ENCODE data around the gene BDP1. TPM values are rescaled to one million over a fixed set of nuclear protein-coding genes. Genes with fewer than 3 reads are reported as not detected.
"Not testable (repeated sequence)": the region's sequence is repeated elsewhere in the genome, so short reads cannot be mapped to it uniquely, and the experiment has no call there.

BDP1 gene
- total RNA-seq, 2 experiments from 2014 or later: 23.7 to 26.6 TPM

DNA sequence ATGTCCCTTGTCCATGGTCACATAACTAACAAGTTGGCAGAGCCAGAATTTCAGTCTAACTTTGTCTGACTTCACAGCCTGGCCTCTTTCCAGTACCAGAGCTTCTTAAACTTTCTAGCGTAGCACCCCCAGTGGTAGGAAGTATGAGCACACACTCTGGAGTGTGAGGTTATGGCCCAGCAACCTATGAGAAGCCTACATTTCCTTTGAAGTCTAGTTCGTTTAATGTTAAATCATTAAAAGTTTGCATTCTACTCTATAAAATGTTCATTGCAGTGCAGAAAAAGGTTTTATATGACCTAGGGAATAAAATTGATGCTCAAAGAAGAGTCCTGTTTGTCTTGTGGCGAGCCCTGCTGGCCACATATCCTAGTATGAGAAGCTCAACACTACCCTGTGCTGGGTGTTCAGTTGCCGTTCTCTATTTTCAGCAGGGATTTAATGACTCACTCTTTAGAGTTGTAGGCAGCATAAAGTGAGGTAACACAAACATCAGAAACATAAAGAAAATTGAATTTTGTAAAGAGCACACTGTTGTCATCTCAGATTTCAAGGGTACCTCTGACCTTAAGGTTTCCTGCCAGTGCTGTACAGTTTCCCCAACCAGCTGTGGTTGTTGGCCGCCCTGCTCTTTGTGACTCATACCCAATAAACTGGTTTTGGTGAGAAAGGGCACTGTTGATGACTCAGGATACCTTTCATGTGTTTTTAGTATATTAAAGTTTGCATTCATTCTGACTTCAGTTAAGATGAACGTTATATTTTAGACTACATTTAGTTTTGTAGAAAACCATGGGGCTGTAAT, 146.0 kb downstream of the BDP1 start:
- H3K4me3 Mint-ChIP-seq: peak overlapping the region; percentile 1
- H3K36me3 Mint-ChIP-seq: peaks cover 43% of the 10 kb centered on the region
- intact Hi-C loops (cut with micrococcal nuclease): loop anchor here (1.0 to 10.0 kb wide), 8 partner anchors 14 to 703 kb away; partner anchors contain the start of genes BDP1 and MCCC2
- H3K27me3 Mint-ChIP-seq: no peaks in the 10 kb centered on the region
- no peaks in the 10 kb centered on the region for H3K9me3 Mint-ChIP-seq
- H3K27ac Mint-ChIP-seq: peak overlapping the region; percentile 96
- peak; percentile 90 for DNase-seq
- POLR2A ChIA-PET: interaction anchor here (1.2 to 2.3 kb wide), 4 partner anchors 9 to 32 kb away, joined by 4 to 16 read pairs (median 7); partner anchors contain the start of gene MCCC2
- CTCF ChIA-PET: interaction anchor here (0.6 to 2.4 kb wide), 15 partner anchors 13 to 1615 kb away, joined by 3 to 70 read pairs (median 4); partner anchors contain the start of gene MCCC2
- H3K4me1 Mint-ChIP-seq (ENCODE audit: low read depth): peaks cover 33% of the 10 kb centered on the region

DNA sequence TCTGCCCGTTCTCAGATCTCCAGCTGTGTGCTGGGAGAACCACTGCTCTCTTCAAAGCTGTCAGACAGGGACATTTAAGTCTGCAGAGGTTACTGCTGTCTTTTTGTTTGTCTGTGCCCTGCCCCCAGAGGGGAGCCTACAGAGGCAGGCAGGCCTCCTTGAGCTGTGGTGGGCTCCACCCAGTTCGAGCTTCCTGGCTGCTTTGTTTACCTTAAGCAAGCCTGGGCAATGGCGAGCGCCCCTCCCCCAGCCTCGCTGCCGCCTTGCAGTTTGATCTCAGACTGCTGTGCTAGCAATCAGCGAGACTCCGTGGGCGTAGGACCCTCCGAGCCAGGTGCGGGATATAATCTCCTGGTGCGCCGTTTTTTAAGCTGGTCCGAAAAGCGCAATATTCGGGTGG, 154.5 kb downstream of the BDP1 start:
- DNase-seq; CTCF ChIA-PET; H3K4me3 Mint-ChIP-seq; H3K4me1 Mint-ChIP-seq (ENCODE audit: low read depth); H3K27me3 Mint-ChIP-seq; H3K9me3 Mint-ChIP-seq; H3K27ac Mint-ChIP-seq: not testable (repeated sequence)
- intact Hi-C loops (cut with micrococcal nuclease): loop anchor here (10.0 kb wide), 1 partner anchor 695 kb away; no protein-coding TSS in a partner anchor
- POLR2A ChIA-PET: interaction anchor here (0.6 kb wide), 1 partner anchor 17 kb away, joined by 3 read pairs; no protein-coding TSS in a partner anchor
- peaks cover 24% of the 10 kb centered on the region for H3K36me3 Mint-ChIP-seq

DNA sequence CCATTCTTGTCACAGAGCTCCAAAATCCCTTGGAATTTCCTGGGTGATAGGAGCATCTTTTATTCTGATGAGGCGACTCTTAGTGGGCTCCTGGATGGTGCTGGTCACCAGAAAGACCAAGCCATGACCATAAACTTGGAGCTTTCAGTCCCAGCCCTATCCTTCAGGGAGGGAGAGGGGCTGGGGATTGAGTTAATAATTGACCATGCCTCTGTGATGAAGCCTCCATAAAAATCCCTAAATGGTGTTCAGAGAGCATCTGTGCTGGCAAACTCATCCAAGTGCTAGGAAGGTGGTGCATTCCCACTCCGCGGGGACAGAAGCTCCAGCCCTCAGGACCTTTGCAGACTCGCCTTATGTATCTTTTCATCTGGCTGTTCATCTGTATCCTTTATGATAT, 160.4 kb downstream of the BDP1 start:
- ChIA-PET POLR2A (no interaction called here), CTCF (interaction anchor here (1.4 kb wide), 1 partner anchor 15 kb away, joined by 4 read pairs; no protein-coding TSS in a partner anchor)
- H3K4me1 Mint-ChIP-seq (ENCODE audit: low read depth): peaks cover 8% of the 10 kb centered on the region
- H3K27ac Mint-ChIP-seq: no peak overlapping the region
- no peaks in the 10 kb centered on the region for H3K27me3 Mint-ChIP-seq
- H3K4me3 Mint-ChIP-seq: no peak overlapping the region
- peaks cover 45% of the 10 kb centered on the region for H3K36me3 Mint-ChIP-seq
- intact Hi-C loops (cut with micrococcal nuclease): no loop called here
- no peak for DNase-seq
- H3K9me3 Mint-ChIP-seq: no peaks in the 10 kb centered on the region

Other genes with a start within 250 kb of the BDP1 start
- gene MCCC2, start 131.7 kb downstream of the BDP1 start, total RNA-seq: 10 to 100 TPM; 52.8 to 54.4 TPM

Measured in activated CD4-positive, alpha-beta memory T cell treated with anti-CD3 and anti-CD28 coated beads for 36 hours (primary cell).